IPS-20b (cell line): Measurements from ENCODE around the gene RDH11.
"Not testable (repeated sequence)": the region's sequence is repeated elsewhere in the genome, so short reads cannot be mapped to it uniquely, and the experiment has no call there.

ENCODE experiments used
- H3K27ac ChIP-seq: one replicate; pipeline ENCODE4 v1.5.1; 2013; ENCODE audit warnings: low read length
- H3K27me3 ChIP-seq: 2 replicates; pipeline ENCODE4 v1.6.1; 2013; ENCODE audit warnings: mild to moderate bottlenecking, low read length, inconsistent platforms; ENCODE audit not compliant: insufficient read depth
- H3K36me3 ChIP-seq: 2 replicates; pipeline ENCODE4 v1.6.1; 2013; ENCODE audit warnings: low read depth, mild to moderate bottlenecking, inconsistent platforms, low read length, moderate library complexity; ENCODE audit not compliant: insufficient read depth
- H3K4me1 ChIP-seq: 2 replicates; pipeline ENCODE4 v1.6.1; 2013; ENCODE audit warnings: mild to moderate bottlenecking, control low read depth, inconsistent platforms, low read length, moderate library complexity; ENCODE audit not compliant: insufficient read depth
- H3K4me3 ChIP-seq: 2 replicates; pipeline ENCODE4 v1.5.1; 2013; ENCODE audit warnings: mild to moderate bottlenecking, low read length, inconsistent platforms
- H3K9ac ChIP-seq: 2 replicates; pipeline ENCODE4 v1.6.1; 2013; ENCODE audit warnings: low read depth, mild to moderate bottlenecking, inconsistent platforms, low read length, moderate library complexity
- H3K9me3 ChIP-seq: 2 replicates; pipeline ENCODE4 v1.6.1; 2013; ENCODE audit warnings: mild to moderate bottlenecking, low read depth, low read length, inconsistent platforms; ENCODE audit not compliant: insufficient read depth

Gene RDH11

GRCh38 chr14:67725171-67725570 lies 29.6 kb upstream of the RDH11 start:
- Histone ChIP-seq H3K27me3 (peaks cover 3% of the 10 kb centered on the region; the same call in 1 of the 2 replicates), H3K9me3 (no peaks in the 10 kb centered on the region), H3K4me1 (peaks cover 16% of the 10 kb centered on the region; the same call in 1 of the 2 replicates), H3K4me3 (no peak overlapping the region), H3K9ac (no peak overlapping the region), H3K27ac (no peak overlapping the region), H3K36me3 (no peaks in the 10 kb centered on the region)

- H3K36me3 ChIP-seq: no peaks in the 10 kb centered on the region
- H3K4me3 ChIP-seq: no peak overlapping the region; the same call in 1 of the 2 replicates
- no peak overlapping the region for H3K9ac ChIP-seq
- no peaks in the 10 kb centered on the region for H3K4me1 ChIP-seq
- no peak overlapping the region for H3K27ac ChIP-seq
- H3K9me3 ChIP-seq: no peaks in the 10 kb centered on the region
- H3K27me3 ChIP-seq: peaks cover 3% of the 10 kb centered on the region; the same call in 1 of the 2 replicates
These were observed 26.7 kb upstream of the RDH11 start for GRCh38 chr14:67722293-67722692.

GRCh38 chr14:67721875-67722274 lies 26.3 kb upstream of the RDH11 start:
- Histone ChIP-seq H3K9ac (no peak overlapping the region), H3K27me3 (peaks cover 3% of the 10 kb centered on the region; the same call in 1 of the 2 replicates), H3K36me3 (no peaks in the 10 kb centered on the region), H3K27ac (no peak overlapping the region), H3K9me3 (no peaks in the 10 kb centered on the region), H3K4me3 (no peak overlapping the region), H3K4me1 (no peaks in the 10 kb centered on the region)

GRCh38 chr14:67719866-67720265 lies 24.3 kb upstream of the RDH11 start:
- Histone ChIP-seq H3K27me3 (peaks cover 3% of the 10 kb centered on the region; the same call in 1 of the 2 replicates), H3K4me1 (no peaks in the 10 kb centered on the region), H3K36me3 (no peaks in the 10 kb centered on the region), H3K9me3 (no peaks in the 10 kb centered on the region), H3K27ac (no peak overlapping the region), H3K9ac (no peak overlapping the region), H3K4me3 (no peak overlapping the region)

GRCh38 chr14:67719385-67719784 lies 23.8 kb upstream of the RDH11 start:
- H3K4me1 ChIP-seq, H3K36me3 ChIP-seq, H3K4me3 ChIP-seq, H3K9me3 ChIP-seq, H3K9ac ChIP-seq, H3K27me3 ChIP-seq, H3K27ac ChIP-seq: not testable (repeated sequence)

GRCh38 chr14:67718265-67718664 lies 22.7 kb upstream of the RDH11 start:
- Histone ChIP-seq H3K9ac (no peak overlapping the region), H3K27me3 (no peaks in the 10 kb centered on the region; the same call in 1 of the 2 replicates), H3K4me3 (no peak overlapping the region), H3K27ac (no peak overlapping the region), H3K9me3 (no peaks in the 10 kb centered on the region), H3K36me3 (no peaks in the 10 kb centered on the region), H3K4me1 (no peaks in the 10 kb centered on the region)

GRCh38 chr14:67717048-67717447 lies 21.5 kb upstream of the RDH11 start:
- H3K9ac ChIP-seq: no peak overlapping the region
- H3K27me3 ChIP-seq: no peaks in the 10 kb centered on the region; the same call in 1 of the 2 replicates
- no peaks in the 10 kb centered on the region for H3K4me1 ChIP-seq
- H3K27ac ChIP-seq: no peak overlapping the region
- H3K36me3 ChIP-seq: no peaks in the 10 kb centered on the region
- H3K9me3 ChIP-seq: peaks cover 7% of the 10 kb centered on the region; the same call in 1 of the 2 replicates
- H3K4me3 ChIP-seq: no peak overlapping the region

GRCh38 chr14:67710209-67710608 lies 14.6 kb upstream of the RDH11 start:
- Histone ChIP-seq H3K36me3 (no peaks in the 10 kb centered on the region), H3K9ac (no peak overlapping the region), H3K4me1 (no peaks in the 10 kb centered on the region), H3K27me3 (no peaks in the 10 kb centered on the region), H3K4me3 (no peak overlapping the region), H3K27ac (no peak overlapping the region), H3K9me3 (peaks cover 47% of the 10 kb centered on the region)

GRCh38 chr14:67709796-67710195 lies 14.2 kb upstream of the RDH11 start:
- not testable (repeated sequence) for H3K9ac ChIP-seq, H3K4me3 ChIP-seq, H3K4me1 ChIP-seq

GRCh38 chr14:67709346-67709745 lies 13.8 kb upstream of the RDH11 start:
- not testable (repeated sequence) for H3K4me3 ChIP-seq, H3K36me3 ChIP-seq, H3K9ac ChIP-seq, H3K27ac ChIP-seq, H3K4me1 ChIP-seq, H3K27me3 ChIP-seq
- peaks cover 47% of the 10 kb centered on the region for H3K9me3 ChIP-seq

More at GRCh38 chr14:67709796-67710195, 14.2 kb upstream of the RDH11 start:
- not testable (repeated sequence) for H3K27ac ChIP-seq, H3K27me3 ChIP-seq, H3K36me3 ChIP-seq
- H3K9me3 ChIP-seq: peaks cover 47% of the 10 kb centered on the region

- H3K36me3 ChIP-seq: no peaks in the 10 kb centered on the region
- H3K27ac ChIP-seq: no peak overlapping the region
- H3K27me3 ChIP-seq: no peaks in the 10 kb centered on the region
- peaks cover 26% of the 10 kb centered on the region for H3K9me3 ChIP-seq
- H3K4me1 ChIP-seq: no peaks in the 10 kb centered on the region
- no peak overlapping the region for H3K4me3 ChIP-seq
- H3K9ac ChIP-seq: no peak overlapping the region
These were observed 9.6 kb upstream of the RDH11 start for GRCh38 chr14:67705211-67705610.

- H3K9me3 ChIP-seq: peaks cover 19% of the 10 kb centered on the region
- H3K36me3 ChIP-seq: no peaks in the 10 kb centered on the region
- no peaks in the 10 kb centered on the region for H3K27me3 ChIP-seq
- no peak overlapping the region for H3K27ac ChIP-seq
- H3K9ac ChIP-seq: no peak overlapping the region
- no peak overlapping the region for H3K4me3 ChIP-seq
- no peaks in the 10 kb centered on the region for H3K4me1 ChIP-seq
These were observed 9.0 kb upstream of the RDH11 start for GRCh38 chr14:67704484-67705089.
